Measurements from ENCODE around the gene FGGY.

GRCh38 chr1:59528900-59529299, 232.0 kb downstream of the FGGY start:
- TF ChIP-seq CTCF (conservative IDR thresholded peaks at IDR 0.05) (no peak), EZH2 (IDR thresholded peaks at IDR 0.05; ENCODE audit: low read depth) (no peak)
